Measurements from ENCODE around the gene GPC6. TPM values are rescaled to one million over a fixed set of nuclear protein-coding genes. Genes with fewer than 3 reads are reported as not detected.

Gene GPC6
- total and polyA plus RNA-seq, 4 donors, result 5.9 to 29.1 (median 18.2) TPM

DNA sequence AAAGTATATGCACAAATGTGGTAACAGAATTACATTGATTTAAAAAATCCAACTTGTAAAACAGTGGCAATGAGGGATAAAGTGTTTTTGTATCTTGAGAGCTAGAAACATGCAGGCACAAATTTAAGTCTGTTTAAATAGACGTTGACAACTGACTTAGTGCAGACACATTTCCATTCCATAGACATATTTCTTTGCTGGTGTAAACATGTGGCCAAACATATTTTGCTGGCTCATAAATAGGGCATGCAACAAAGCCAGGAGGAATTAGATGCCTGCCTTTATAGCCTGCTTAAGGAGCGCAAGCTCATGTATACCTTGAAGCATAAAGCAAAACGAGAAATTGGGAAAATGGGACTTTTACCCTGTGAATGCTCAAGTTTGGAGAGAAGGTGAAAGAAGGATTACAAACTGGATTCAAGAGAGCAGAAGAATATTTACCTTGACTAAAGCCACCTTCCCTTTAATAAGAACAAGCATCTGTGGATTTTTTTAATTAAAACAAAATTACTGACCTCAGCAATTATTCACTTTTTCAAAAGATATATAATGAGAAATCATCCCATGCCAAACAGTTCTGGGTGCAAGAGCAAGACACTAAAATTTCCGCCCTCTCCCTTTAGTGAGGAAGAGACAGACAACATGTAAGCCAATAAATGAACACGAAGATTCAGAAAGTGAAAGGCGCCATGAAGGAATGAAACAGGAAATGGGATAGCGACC is 1181.9 kb downstream of the GPC6 start:
- 90% methylated on average over 7 of the region's 7 CpGs for WGBS
- no peak overlapping the region for H3K4me3 ChIP-seq (ENCODE audit: low read depth in 1 of 3, low read length in 3 of 3)
- TF ChIP-seq, protein P1, sequence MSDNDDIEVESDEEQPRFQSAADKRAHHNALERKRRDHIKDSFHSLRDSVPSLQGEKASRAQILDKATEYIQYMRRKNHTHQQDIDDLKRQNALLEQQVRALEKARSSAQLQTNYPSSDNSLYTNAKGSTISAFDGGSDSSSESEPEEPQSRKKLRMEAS (IDR thresholded peaks at IDR 0.05), result no peak
- TF ChIP-seq EGR1 (IDR thresholded peaks at IDR 0.05; ENCODE audit: low read depth in 2 of 2) (no peak), TAF1 (conservative IDR thresholded peaks at IDR 0.05) (no peak), FOXA2 (IDR thresholded peaks at IDR 0.05) (no peak), HNF4G (IDR thresholded peaks at IDR 0.05) (no peak), ATF3 (IDR thresholded peaks at IDR 0.05) (no peak), JUND (IDR thresholded peaks at IDR 0.05) (no peak), REST (IDR thresholded peaks at IDR 0.05) (no peak), NR2F2 (IDR thresholded peaks at IDR 0.05) (no peak), RAD21 (IDR thresholded peaks at IDR 0.05) (no peak), RXRA (IDR thresholded peaks at IDR 0.05) (no peak), GABPA (IDR thresholded peaks at IDR 0.05 in 1 of 2, conservative IDR thresholded peaks at IDR 0.05 in 1 of 2) (no peak), FOXA1 (IDR thresholded peaks at IDR 0.05) (no peak)

GRCh38 chr13:94411747-94412146 is 1185.1 kb downstream of the GPC6 start:
- no peak overlapping the region for H3K9ac ChIP-seq (ENCODE audit: low read depth in 1 of 2, low read length in 2 of 2)
- no peak overlapping the region for H3K4me3 ChIP-seq (ENCODE audit: low read depth in 1 of 3, low read length in 3 of 3)
- no peaks in the 10 kb centered on the region for H3K4me1 ChIP-seq (ENCODE audit: control insufficient read depth in 4 of 4, insufficient read depth in 4 of 4, low read length in 3 of 4)
- no peaks in the 10 kb centered on the region for H3K9me3 ChIP-seq (ENCODE audit: control insufficient read depth in 4 of 4, low read length in 3 of 4)
- TF ChIP-seq SP1 (IDR thresholded peaks at IDR 0.05) (no peak), RAD21 (IDR thresholded peaks at IDR 0.05) (no peak), FOXA2 (IDR thresholded peaks at IDR 0.05) (no peak), GABPA (IDR thresholded peaks at IDR 0.05 in 1 of 2, conservative IDR thresholded peaks at IDR 0.05 in 1 of 2) (no peak), NR2F2 (IDR thresholded peaks at IDR 0.05) (no peak), TAF1 (conservative IDR thresholded peaks at IDR 0.05) (no peak), HNF4G (IDR thresholded peaks at IDR 0.05) (no peak), JUND (IDR thresholded peaks at IDR 0.05) (no peak), HNF4A (conservative IDR thresholded peaks at IDR 0.05) (no peak), RXRA (IDR thresholded peaks at IDR 0.05) (no peak), ATF3 (IDR thresholded peaks at IDR 0.05) (no peak), EGR1 (IDR thresholded peaks at IDR 0.05; ENCODE audit: low read depth in 2 of 2) (no peak), REST (IDR thresholded peaks at IDR 0.05) (no peak), CTCF (IDR thresholded peaks at IDR 0.05; ENCODE audit: low read depth, low read length, missing input control) (no peak), FOXA1 (IDR thresholded peaks at IDR 0.05) (no peak), YY1 (IDR thresholded peaks at IDR 0.05) (no peak)
- TF ChIP-seq, protein P2, sequence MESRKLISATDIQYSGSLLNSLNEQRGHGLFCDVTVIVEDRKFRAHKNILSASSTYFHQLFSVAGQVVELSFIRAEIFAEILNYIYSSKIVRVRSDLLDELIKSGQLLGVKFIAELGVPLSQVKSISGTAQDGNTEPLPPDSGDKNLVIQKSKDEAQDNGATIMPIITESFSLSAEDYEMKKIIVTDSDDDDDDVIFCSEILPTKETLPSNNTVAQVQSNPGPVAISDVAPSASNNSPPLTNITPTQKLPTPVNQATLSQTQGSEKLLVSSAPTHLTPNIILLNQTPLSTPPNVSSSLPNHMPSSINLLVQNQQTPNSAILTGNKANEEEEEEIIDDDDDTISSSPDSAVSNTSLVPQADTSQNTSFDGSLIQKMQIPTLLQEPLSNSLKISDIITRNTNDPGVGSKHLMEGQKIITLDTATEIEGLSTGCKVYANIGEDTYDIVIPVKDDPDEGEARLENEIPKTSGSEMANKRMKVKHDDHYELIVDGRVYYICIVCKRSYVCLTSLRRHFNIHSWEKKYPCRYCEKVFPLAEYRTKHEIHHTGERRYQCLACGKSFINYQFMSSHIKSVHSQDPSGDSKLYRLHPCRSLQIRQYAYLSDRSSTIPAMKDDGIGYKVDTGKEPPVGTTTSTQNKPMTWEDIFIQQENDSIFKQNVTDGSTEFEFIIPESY (IDR thresholded peaks at IDR 0.05), result no peak
- TF ChIP-seq, protein P1 (IDR thresholded peaks at IDR 0.05), result no peak
- no peak overlapping the region for H3K27ac ChIP-seq (ENCODE audit: low read depth in 1 of 2, low read length in 2 of 2)
- 88% methylated on average over 3 of the region's 3 CpGs for WGBS
- DNase-seq (ENCODE audit: low spot score), result no peak
- no peaks in the 10 kb centered on the region for H3K27me3 ChIP-seq (ENCODE audit: control insufficient read depth in 4 of 4, insufficient read depth in 4 of 4, low read length in 3 of 4)
- H3K36me3 ChIP-seq (ENCODE audit: control insufficient read depth in 4 of 4, insufficient read depth in 3 of 4, low read depth in 1 of 4, low read length in 3 of 4), result no peaks in the 10 kb centered on the region

More for the DNA sequence above, 1181.9 kb downstream of the GPC6 start:
- Histone ChIP-seq H3K9ac (ENCODE audit: low read depth in 1 of 2, low read length in 2 of 2) (no peak overlapping the region), H3K9me3 (ENCODE audit: control insufficient read depth in 4 of 4, low read length in 3 of 4) (no peaks in the 10 kb centered on the region), H3K27me3 (ENCODE audit: control insufficient read depth in 4 of 4, insufficient read depth in 4 of 4, low read length in 3 of 4) (no peaks in the 10 kb centered on the region), H3K36me3 (ENCODE audit: control insufficient read depth in 4 of 4, insufficient read depth in 3 of 4, low read depth in 1 of 4, low read length in 3 of 4) (peaks cover 0 to 5% (median 0%) of the 10 kb centered on the region in 4 donors), H3K4me1 (ENCODE audit: control insufficient read depth in 4 of 4, insufficient read depth in 4 of 4, low read length in 3 of 4) (no peaks in the 10 kb centered on the region), H3K27ac (ENCODE audit: low read depth in 1 of 2, low read length in 2 of 2) (no peak overlapping the region)
- DNase-seq (ENCODE audit: low spot score), result no peak

Measured in liver (tissue), 9 donors.